Endothelial cell (in vitro differentiated cells): ENCODE data around the gene MAGI1. TPM values are rescaled to one million over a fixed set of nuclear protein-coding genes. Genes with fewer than 3 reads are reported as not detected.

ENCODE experiments used
- DNase-seq: peaks from one replicate; pipeline ENCODE4 v3.0.0; 2021; ENCODE audit warnings: low spot score
- H3K27ac Mint-ChIP-seq: one replicate; pipeline ENCODE4 v1.8.0; 2021; ENCODE audit warnings: mixed read lengths, inconsistent platforms; ENCODE audit not compliant: unreplicated experiment
- H3K27me3 Mint-ChIP-seq: one replicate; pipeline ENCODE4 v1.8.0; 2021; ENCODE audit warnings: mild to moderate bottlenecking, moderate library complexity, mixed read lengths, inconsistent platforms; ENCODE audit not compliant: unreplicated experiment
- H3K36me3 Mint-ChIP-seq: one replicate; pipeline ENCODE4 v1.8.0; 2021; ENCODE audit warnings: mild to moderate bottlenecking, low read depth, mixed read lengths, inconsistent platforms; ENCODE audit not compliant: unreplicated experiment
- H3K4me1 Mint-ChIP-seq: one replicate; pipeline ENCODE4 v1.8.0; 2021; ENCODE audit warnings: mild to moderate bottlenecking, mixed read lengths, inconsistent platforms; ENCODE audit not compliant: unreplicated experiment
- H3K4me3 Mint-ChIP-seq: one replicate; pipeline ENCODE4 v1.8.0; 2021; ENCODE audit warnings: mild to moderate bottlenecking, mixed read lengths, inconsistent platforms; ENCODE audit not compliant: unreplicated experiment
- H3K9me3 Mint-ChIP-seq: one replicate; pipeline ENCODE4 v1.8.0; 2021; ENCODE audit warnings: mixed read lengths, inconsistent platforms; ENCODE audit not compliant: unreplicated experiment
- total RNA-seq: library from RNA; stranded (reverse); fragmentation: NEBNext Ultra II Directional; extraction: Animal tissue kit (Norgen Biotek cat#: 25700); gene quantifications from one replicate; pipeline ENCODE4 v1.2.1, GENCODE V29; 2021; ENCODE audit not compliant: unreplicated experiment
- TF ChIP-seq, protein P1 (sequence below): fragments of 200-600 bp; sonication (generic); IDR thresholded peaks from one replicate; pipeline ENCODE4 v1.5.0; 2021; ENCODE audit warnings: antibody characterized with exemption; ENCODE audit not compliant: unreplicated experiment

Gene MAGI1
- total RNA-seq, 1 donor from 2014 or later: 33.8 TPM

DNA sequence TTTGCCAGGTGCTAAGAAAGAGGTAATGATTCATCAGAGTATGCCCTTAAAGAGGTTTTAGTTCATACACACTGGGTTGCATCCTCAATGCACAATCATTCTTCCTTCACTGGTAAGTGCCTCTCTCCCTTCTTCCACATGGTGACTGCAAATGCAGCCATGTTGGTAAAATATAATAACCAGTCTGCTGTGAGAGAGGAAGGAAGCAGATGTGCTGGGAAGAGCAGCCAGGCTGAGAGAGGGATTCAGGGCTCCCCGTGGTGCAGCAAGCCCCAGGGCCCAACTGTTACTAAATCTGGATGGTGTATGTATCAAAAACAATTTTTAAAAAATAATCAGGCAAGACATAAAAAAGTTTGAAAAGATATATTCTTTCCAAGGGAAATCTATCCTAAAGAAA, 498.1 kb downstream of the MAGI1 start:
- TF ChIP-seq, protein P1, sequence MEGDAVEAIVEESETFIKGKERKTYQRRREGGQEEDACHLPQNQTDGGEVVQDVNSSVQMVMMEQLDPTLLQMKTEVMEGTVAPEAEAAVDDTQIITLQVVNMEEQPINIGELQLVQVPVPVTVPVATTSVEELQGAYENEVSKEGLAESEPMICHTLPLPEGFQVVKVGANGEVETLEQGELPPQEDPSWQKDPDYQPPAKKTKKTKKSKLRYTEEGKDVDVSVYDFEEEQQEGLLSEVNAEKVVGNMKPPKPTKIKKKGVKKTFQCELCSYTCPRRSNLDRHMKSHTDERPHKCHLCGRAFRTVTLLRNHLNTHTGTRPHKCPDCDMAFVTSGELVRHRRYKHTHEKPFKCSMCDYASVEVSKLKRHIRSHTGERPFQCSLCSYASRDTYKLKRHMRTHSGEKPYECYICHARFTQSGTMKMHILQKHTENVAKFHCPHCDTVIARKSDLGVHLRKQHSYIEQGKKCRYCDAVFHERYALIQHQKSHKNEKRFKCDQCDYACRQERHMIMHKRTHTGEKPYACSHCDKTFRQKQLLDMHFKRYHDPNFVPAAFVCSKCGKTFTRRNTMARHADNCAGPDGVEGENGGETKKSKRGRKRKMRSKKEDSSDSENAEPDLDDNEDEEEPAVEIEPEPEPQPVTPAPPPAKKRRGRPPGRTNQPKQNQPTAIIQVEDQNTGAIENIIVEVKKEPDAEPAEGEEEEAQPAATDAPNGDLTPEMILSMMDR: no peak
- H3K4me1 Mint-ChIP-seq: peaks cover 21% of the 10 kb centered on the region
- peaks cover 4% of the 10 kb centered on the region for H3K27me3 Mint-ChIP-seq
- no peak for DNase-seq
- no peak overlapping the region for H3K4me3 Mint-ChIP-seq
- no peaks in the 10 kb centered on the region for H3K9me3 Mint-ChIP-seq
- H3K27ac Mint-ChIP-seq: no peak overlapping the region
- H3K36me3 Mint-ChIP-seq: no peaks in the 10 kb centered on the region

DNA sequence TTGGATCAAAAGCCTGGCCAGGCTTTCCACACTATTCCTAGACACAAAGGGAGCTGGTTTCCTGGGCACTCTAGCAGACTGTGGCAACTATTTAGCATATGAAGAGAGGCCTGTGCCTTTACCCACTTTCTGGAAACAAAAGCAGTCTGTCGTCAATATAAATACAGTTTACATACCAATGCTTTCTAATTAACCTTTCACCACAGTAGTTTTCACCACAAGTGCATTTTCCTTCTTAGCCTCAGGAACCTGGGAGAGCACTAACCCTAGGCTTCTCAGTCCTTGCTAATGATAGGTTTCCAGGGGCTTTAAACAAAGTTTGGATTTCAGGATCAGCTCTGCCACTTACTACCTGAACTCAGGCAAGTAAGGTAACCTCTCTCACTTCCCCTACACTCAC, 499.1 kb downstream of the MAGI1 start:
- no peak overlapping the region for H3K4me3 Mint-ChIP-seq
- peaks cover 2% of the 10 kb centered on the region for H3K27me3 Mint-ChIP-seq
- H3K36me3 Mint-ChIP-seq: no peaks in the 10 kb centered on the region
- DNase-seq: no peak
- TF ChIP-seq, protein P1: no peak
- no peak overlapping the region for H3K27ac Mint-ChIP-seq
- H3K9me3 Mint-ChIP-seq: no peaks in the 10 kb centered on the region
- H3K4me1 Mint-ChIP-seq: peaks cover 23% of the 10 kb centered on the region

DNA sequence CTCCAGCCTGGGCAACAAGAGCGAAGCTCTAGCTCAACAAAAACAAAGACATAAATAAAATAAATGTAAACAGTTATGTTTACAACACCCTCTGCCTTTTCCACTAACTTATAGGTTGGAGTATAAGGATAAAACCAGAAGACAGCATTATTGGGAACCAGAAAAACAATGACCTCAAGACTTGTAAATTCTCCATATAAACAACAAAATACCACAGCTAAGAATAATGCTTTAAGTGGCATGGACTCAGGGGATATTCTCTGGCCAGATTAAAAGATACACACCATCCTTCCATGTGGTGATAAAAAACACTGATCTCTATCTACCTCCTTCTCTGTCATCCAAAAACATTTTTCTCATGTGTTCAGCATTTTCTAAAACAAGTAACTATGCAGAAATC, 500.6 kb downstream of the MAGI1 start:
- Mint-ChIP-seq H3K9me3 (no peaks in the 10 kb centered on the region), H3K36me3 (no peaks in the 10 kb centered on the region), H3K4me1 (peaks cover 28% of the 10 kb centered on the region), H3K4me3 (no peak overlapping the region), H3K27ac (no peak overlapping the region), H3K27me3 (peaks cover 2% of the 10 kb centered on the region)
- no peak for DNase-seq
- TF ChIP-seq, protein P1: no peak

DNA sequence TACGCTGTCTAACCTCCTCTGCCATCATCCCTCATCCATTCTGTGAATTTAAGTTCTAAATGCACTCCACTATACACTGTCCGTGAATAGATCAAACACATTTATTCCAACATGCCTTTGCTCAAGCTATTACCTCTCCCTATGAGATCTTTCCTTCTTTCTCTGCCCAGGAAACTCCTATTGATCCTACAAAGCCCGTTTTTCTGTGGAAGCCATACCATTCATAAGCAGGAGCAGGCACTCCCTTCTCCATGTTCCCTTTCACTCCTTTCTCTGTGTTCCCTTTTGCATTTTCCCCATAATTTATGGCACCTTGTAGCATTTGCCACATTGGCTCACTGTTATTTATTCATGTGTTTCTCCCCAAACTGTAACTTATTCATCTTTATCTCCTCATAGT, 501.6 kb downstream of the MAGI1 start:
- no peak overlapping the region for H3K4me3 Mint-ChIP-seq
- H3K27me3 Mint-ChIP-seq: no peaks in the 10 kb centered on the region
- TF ChIP-seq, protein P1: no peak
- no peak overlapping the region for H3K27ac Mint-ChIP-seq
- peaks cover 26% of the 10 kb centered on the region for H3K4me1 Mint-ChIP-seq
- H3K9me3 Mint-ChIP-seq: no peaks in the 10 kb centered on the region
- no peak for DNase-seq
- no peaks in the 10 kb centered on the region for H3K36me3 Mint-ChIP-seq

DNA sequence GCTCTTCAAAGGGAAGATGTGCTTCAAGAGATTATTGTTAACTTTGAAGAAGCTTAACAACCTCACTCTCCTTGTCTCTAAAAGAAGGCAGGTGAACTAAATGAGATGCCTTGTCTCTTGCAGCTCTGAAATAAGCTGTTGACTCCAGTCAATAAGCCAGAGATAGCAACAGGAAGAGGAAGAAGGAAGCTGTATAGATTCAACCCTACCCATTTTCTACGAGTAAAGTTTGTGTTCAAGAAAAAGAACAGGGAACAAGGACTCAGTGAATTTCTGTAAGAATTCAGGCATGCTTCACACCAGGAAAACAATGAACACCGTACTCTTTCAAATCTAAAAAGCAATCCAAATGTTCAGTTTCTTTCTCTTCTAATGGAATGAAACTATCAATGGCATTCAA, 503.5 kb downstream of the MAGI1 start:
- Mint-ChIP-seq H3K27ac (peak overlapping the region; percentile 52), H3K27me3 (peaks cover 1% of the 10 kb centered on the region), H3K4me1 (peaks cover 17% of the 10 kb centered on the region)

More for the DNA sequence above, 503.5 kb downstream of the MAGI1 start:
- H3K36me3 Mint-ChIP-seq: no peaks in the 10 kb centered on the region
- DNase-seq: no peak
- TF ChIP-seq, protein P1: no peak
- no peaks in the 10 kb centered on the region for H3K9me3 Mint-ChIP-seq
- H3K4me3 Mint-ChIP-seq: no peak overlapping the region
